Hepatocyte (in vitro differentiated cells): ENCODE measurements around the gene SHISA7. TPM values are rescaled to one million over a fixed set of nuclear protein-coding genes. Genes with fewer than 3 reads are reported as not detected.

Experiments
- DNase-seq: peaks from one replicate; pipeline ENCODE4 v3.0.0-alpha.2; 2016; ENCODE audit warnings: low spot score
- H2AFZ ChIP-seq: fragments of 200-600 bp; sonication (generic); 2 replicates; pipeline ENCODE4 v1.6.0; 2016; ENCODE audit warnings: antibody characterized with exemption, mild to moderate bottlenecking
- H3K27ac ChIP-seq: fragments of 200-600 bp; sonication (generic); 2 replicates; pipeline ENCODE4 v1.5.1; 2016; ENCODE audit warnings: mild to moderate bottlenecking
- H3K27me3 ChIP-seq: fragments of 200-600 bp; sonication (generic); 2 replicates; pipeline ENCODE4 v1.6.1; 2016
- H3K36me3 ChIP-seq: fragments of 200-600 bp; sonication (generic); replicated peaks from 2 replicates; pipeline ENCODE4 v1.5.1; 2016; ENCODE audit warnings: low read depth; ENCODE audit not compliant: insufficient read depth
- H3K4me1 ChIP-seq: fragments of 200-600 bp; sonication (generic); 2 replicates; pipeline ENCODE4 v1.5.1; 2016; ENCODE audit warnings: mild to moderate bottlenecking, moderate library complexity; ENCODE audit not compliant: insufficient read depth
- H3K4me2 ChIP-seq: fragments of 200-600 bp; sonication (generic); 2 replicates; pipeline ENCODE4 v1.6.0; 2016
- H3K4me3 ChIP-seq: fragments of 200-600 bp; sonication (generic); 2 replicates; pipeline ENCODE4 v1.5.1; 2016; ENCODE audit warnings: mild to moderate bottlenecking
- H3K79me2 ChIP-seq: fragments of 200-600 bp; sonication (generic); 2 replicates; pipeline ENCODE4 v1.6.0; 2017; ENCODE audit warnings: mild to moderate bottlenecking
- H3K9me2 ChIP-seq: fragments of 200-600 bp; sonication (generic); replicated peaks from 2 replicates; pipeline ENCODE4 v1.6.0; 2017; ENCODE audit warnings: mild to moderate bottlenecking; ENCODE audit not compliant: insufficient read depth
- H3K9me3 ChIP-seq: fragments of 200-600 bp; sonication (generic); 2 replicates; pipeline ENCODE4 v1.5.1; 2016; ENCODE audit warnings: low read depth, mild to moderate bottlenecking
- H4K20me1 ChIP-seq: fragments of 200-600 bp; sonication (generic); 2 replicates; pipeline ENCODE4 v1.6.0; 2016; ENCODE audit warnings: mild to moderate bottlenecking; ENCODE audit not compliant: insufficient read depth, poor library complexity, severe bottlenecking
- CTCF ChIP-seq: fragments of 200-600 bp; sonication (generic); IDR thresholded peaks from 2 replicates; pipeline ENCODE4 v1.5.1; 2016; ENCODE audit warnings: antibody characterized with exemption, mild to moderate bottlenecking; ENCODE audit not compliant: poor library complexity
- EZH2 ChIP-seq: fragments of 200-600 bp; sonication (generic); IDR thresholded peaks from 2 replicates; pipeline ENCODE4 v1.6.1; 2016; ENCODE audit warnings: antibody characterized with exemption, mild to moderate bottlenecking, borderline replicate concordance
- EZH2phosphoT487 ChIP-seq: fragments of 200-600 bp; sonication (generic); IDR thresholded peaks from one replicate; pipeline ENCODE4 v1.6.1; 2018; ENCODE audit warnings: antibody characterized with exemption, mild to moderate bottlenecking, low read depth, moderate library complexity; ENCODE audit not compliant: unreplicated experiment, severe bottlenecking
- WGBS: methylation state at CpG from one replicate; pipeline ENCODE4 v1.1.6; 2016; ENCODE audit warnings: low lambda C conversion rate; ENCODE audit errors: missing lambda C conversion rate; 5-methylcytosine and 5-hydroxymethylcytosine counted together
- polyA plus RNA-seq: library from polyadenylated mRNA; unstranded; fragments of >200 nt; fragmentation: Nextera tagmentation; extraction: Ambion mirVana; gene quantifications from 2 replicates; pipeline ENCODE4 v1.2.1, GENCODE V29; 2016
- total RNA-seq: library from RNA; depleted of rRNA; stranded (reverse); fragments of >200 nt; gene quantifications from 2 replicates; pipeline ENCODE4 v1.2.3, GENCODE V29; 2014

Gene SHISA7
- total and polyA plus RNA-seq, 2 experiments from 2014 or later = not detected

- no peak for DNase-seq
- WGBS = 97% methylated on average over 10 of the region's 12 CpGs
- Histone ChIP-seq H3K4me1 (peaks cover 13% of the 10 kb centered on the region), H3K4me2 (peak overlapping the region; percentile 83), H4K20me1 (no peaks in the 10 kb centered on the region), H3K36me3 (no peaks in the 10 kb centered on the region), H3K27ac (no peak overlapping the region), H3K4me3 (no peak overlapping the region), H3K27me3 (no peaks in the 10 kb centered on the region), H3K9me2 (no peaks in the 10 kb centered on the region), H2AFZ (no peak overlapping the region), H3K79me2 (peaks cover 18% of the 10 kb centered on the region), H3K9me3 (no peaks in the 10 kb centered on the region)
- TF ChIP-seq EZH2 = no peak
- no peak for TF ChIP-seq EZH2phosphoT487
- no peak for TF ChIP-seq CTCF
Measured at GRCh38 chr19:55478364-55478763, 35.3 kb upstream of the SHISA7 start.

GRCh38 chr19:55477905-55478304 lies 34.8 kb upstream of the SHISA7 start:
- H3K4me2 ChIP-seq = peak overlapping the region; percentile 83
- H3K27ac ChIP-seq = no peak overlapping the region
- no peak overlapping the region for H2AFZ ChIP-seq
- H3K4me1 ChIP-seq = peaks cover 13% of the 10 kb centered on the region
- H3K9me3 ChIP-seq = no peaks in the 10 kb centered on the region
- no peaks in the 10 kb centered on the region for H3K36me3 ChIP-seq
- H3K79me2 ChIP-seq = peaks cover 18% of the 10 kb centered on the region
- no peak for TF ChIP-seq CTCF
- TF ChIP-seq EZH2 = no peak
- no peak for TF ChIP-seq EZH2phosphoT487
- WGBS = 91% methylated on average over 13 of the region's 13 CpGs
- no peak for DNase-seq
- H3K9me2 ChIP-seq = no peaks in the 10 kb centered on the region
- H3K4me3 ChIP-seq = no peak overlapping the region
- no peaks in the 10 kb centered on the region for H4K20me1 ChIP-seq
- H3K27me3 ChIP-seq = no peaks in the 10 kb centered on the region

GRCh38 chr19:55476100-55476775 lies 33.1 kb upstream of the SHISA7 start, which contains the start of gene ZNF628:
Gene ZNF628, plus strand, starts transcription at chr19:55476617. Its CDS starts 3,294 bp downstream, at chr19:55479911.
- Histone ChIP-seq H3K27ac (peak within 1 kb of the TSS; percentile 91), H3K9me2 (no peaks in the 10 kb centered on the region), H3K4me1 (peaks cover 13% of the 10 kb centered on the region), H3K4me3 (peak within 1 kb of the TSS; percentile 83), H3K27me3 (no peaks in the 10 kb centered on the region), H3K79me2 (peaks cover 18% of the 10 kb centered on the region), H3K36me3 (no peaks in the 10 kb centered on the region), H2AFZ (peak within 1 kb of the TSS; percentile 96), H3K4me2 (peak within 1 kb of the TSS; percentile 85), H3K9me3 (no peaks in the 10 kb centered on the region), H4K20me1 (no peaks in the 10 kb centered on the region)
- peak; percentile 99 for DNase-seq
- WGBS = 2% methylated on average over 35 of the region's 61 CpGs
- no peak for TF ChIP-seq CTCF
- TF ChIP-seq EZH2 = no peak
- no peak for TF ChIP-seq EZH2phosphoT487
